NCI-H748 treated with DMSO at 0.1 percent for 48 hours (cell line): ENCODE results near the gene TGFBR1.

Experiments used
- DNase-seq: peaks from one replicate; lab custom pipeline; 2025; lab: John Stamatoyannopoulos, UW

TGFBR1 gene

GRCh38 chr9:99104459-99105151 is at the start of gene TGFBR1:
TGFBR1 (plus strand) TSS chr9:99105113; CDS start chr9:99105206, 93 bp downstream.
- peak; percentile 87 for DNase-seq

DNA sequence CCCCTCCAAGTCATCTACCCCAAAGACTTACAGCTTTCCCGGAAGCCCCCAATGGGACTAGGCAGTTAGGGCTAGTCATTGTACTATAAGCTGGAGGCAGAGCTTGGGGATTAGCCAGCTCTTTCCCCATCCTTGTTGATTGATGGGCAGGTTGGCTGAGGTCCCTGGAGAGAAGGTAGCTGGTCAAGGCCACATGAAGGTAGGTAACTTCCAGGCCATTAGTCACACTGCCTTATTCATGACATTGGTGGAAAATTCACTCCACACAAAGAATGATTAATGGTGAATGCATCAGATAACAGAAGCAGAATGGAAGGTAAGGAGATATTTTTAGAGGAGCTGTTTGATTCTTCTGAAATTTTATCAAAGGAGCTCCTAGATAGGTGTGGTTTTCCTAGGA is 49.5 kb upstream of the TGFBR1 start:
- DNase-seq = no peak

- DNase-seq = no peak
Measured at GRCh38 chr9:99056186-99056585, 48.7 kb upstream of the TGFBR1 start.

DNA sequence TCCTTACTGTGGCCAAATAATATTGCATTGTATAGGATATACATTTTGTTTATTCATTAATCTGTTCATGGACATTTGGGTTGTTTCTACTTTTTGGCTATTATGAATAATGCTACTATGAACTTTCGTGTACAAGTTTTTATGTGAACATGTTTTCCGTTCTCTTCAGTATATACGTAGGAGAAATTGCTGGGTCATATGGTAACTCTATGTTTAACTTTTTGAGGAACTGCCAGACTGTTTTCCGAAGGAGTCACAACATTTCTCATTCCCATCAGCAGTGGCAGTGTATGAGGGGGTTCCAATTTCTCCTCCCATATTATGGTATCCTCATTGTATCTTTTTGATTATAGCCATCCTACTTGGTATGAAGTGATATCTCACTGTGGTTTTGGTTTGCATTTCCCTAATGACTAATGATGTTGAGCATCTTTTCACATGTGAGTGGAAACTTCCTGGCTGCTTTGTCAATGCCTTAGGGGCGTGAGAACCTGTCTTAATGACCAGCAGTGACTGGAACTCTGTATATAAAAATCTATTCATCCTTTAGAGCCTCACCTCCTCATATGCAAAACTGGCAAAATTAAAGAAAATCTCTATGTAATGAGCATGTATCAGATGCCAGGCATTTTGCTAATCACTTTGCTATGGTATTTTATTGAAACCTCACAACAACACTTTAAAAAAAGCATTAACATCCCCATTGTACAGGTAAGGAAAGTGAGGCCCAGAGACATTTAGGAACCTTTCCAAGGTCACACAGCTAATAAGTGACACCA is 47.8 kb upstream of the TGFBR1 start:
- DNase-seq = no peak

GRCh38 chr9:99057665-99058625 is 47.0 kb upstream of the TGFBR1 start:
- no peak for DNase-seq

GRCh38 chr9:99058964-99059921 is 45.7 kb upstream of the TGFBR1 start:
- DNase-seq = no peak

GRCh38 chr9:99060621-99061020 is 44.3 kb upstream of the TGFBR1 start:
- no peak for DNase-seq

- no peak for DNase-seq
Measured at GRCh38 chr9:99062549-99062948, 42.4 kb upstream of the TGFBR1 start.

- no peak for DNase-seq
Measured at GRCh38 chr9:99063522-99063921, 41.4 kb upstream of the TGFBR1 start.

- no peak for DNase-seq
Measured at GRCh38 chr9:99066571-99066970, 38.3 kb upstream of the TGFBR1 start.

DNA sequence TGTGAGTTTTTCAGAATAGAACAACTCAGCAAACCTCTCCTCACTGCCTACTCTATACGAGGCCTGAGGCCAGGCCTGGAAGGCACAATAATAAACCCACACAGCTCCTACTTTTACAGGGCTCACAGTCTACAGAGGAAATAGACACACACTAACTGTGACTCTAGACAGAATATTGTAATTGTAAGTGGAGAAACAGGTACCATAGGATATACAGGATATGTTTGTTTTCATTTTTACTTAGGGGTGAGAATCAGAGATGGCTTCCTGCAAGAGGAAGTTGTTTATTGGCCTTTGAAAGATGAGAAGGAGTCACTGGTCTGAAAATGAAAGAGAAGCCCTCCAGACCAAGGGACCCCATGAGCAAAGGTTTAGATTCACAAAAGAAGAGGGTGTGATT is 35.8 kb upstream of the TGFBR1 start:
- DNase-seq = no peak

DNA sequence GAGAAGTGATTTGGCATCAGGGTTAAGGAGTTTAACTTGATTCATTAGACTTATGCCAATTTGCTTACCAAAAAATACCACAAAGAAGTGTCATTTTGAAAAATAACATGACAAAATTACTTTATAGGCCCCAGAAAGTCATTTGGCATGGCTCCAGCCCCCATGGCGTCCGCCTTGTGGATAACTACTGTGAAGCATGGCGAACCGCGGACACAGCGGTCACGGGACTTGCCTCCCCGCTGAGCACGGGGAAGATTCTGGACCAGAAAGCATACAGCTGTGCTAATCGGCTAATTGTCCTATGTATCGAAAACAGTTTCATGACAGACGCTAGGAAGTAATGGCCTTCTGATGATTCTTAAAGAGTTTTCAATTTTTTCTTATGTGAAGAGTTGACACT is 35.4 kb upstream of the TGFBR1 start:
- no peak for DNase-seq

- DNase-seq = no peak
Measured at GRCh38 chr9:99070681-99071080, 34.2 kb upstream of the TGFBR1 start.

GRCh38 chr9:99071313-99072039 is 33.4 kb upstream of the TGFBR1 start:
- no peak for DNase-seq

DNA sequence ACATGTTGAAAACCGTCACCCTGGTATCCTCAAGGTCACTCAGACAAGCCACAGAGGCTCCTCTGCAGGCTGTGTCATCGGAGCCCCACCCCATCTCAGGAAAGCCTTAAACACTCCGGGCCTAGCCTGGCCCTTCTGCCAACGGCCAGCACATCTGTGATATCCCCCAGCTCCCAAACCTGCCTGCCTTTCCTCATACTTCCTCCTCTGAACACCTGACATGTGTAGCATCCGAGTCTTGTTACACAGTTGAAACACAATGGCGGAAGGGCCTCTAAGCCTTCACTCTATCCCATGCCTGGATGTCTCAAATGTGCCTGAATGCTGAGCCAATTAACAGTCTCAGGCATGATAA is 32.9 kb upstream of the TGFBR1 start:
- no peak for DNase-seq

DNA sequence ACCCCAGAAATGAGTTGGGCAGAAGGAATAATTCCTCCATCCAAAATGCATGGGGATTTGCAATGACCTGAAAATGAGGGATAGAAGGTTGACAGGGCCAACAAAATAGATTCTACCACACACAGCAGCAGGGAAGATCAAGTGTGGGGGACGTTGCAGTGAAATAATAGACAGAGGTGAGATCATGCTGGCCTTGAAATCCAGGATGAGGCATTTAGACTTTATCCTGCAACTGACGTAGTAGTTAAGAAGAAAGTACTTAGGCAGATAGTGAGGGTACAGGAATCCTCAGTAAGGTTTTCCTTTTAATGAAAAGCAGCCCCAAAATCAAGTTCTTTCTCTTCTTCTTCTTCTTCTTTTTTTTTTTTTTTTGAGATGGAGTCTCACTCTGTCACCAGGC is 31.6 kb upstream of the TGFBR1 start:
- no peak for DNase-seq

GRCh38 chr9:99073985-99074901 is 30.7 kb upstream of the TGFBR1 start:
- no peak for DNase-seq

DNA sequence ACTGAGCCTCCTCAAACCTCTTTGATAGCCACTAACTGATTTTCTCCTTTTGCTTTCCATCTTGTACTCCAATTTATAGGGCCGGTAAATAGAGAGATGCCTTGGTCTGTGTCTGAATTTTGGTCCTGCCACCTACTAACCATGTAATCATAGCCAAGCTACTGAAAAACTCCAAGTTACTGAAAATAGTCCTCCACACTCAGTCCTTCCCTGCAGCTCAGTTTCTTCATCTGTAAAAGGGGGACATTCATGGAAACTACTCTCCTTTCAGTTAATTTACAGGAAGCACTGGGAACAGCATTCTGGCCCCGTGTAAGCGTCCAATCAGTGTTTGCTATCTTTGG is 30.0 kb upstream of the TGFBR1 start:
- no peak for DNase-seq

GRCh38 chr9:99075246-99075912 is 29.5 kb upstream of the TGFBR1 start:
- no peak for DNase-seq
